ENCODE results near the gene DELE1. TPM values are rescaled to one million over a fixed set of nuclear protein-coding genes. Genes with fewer than 3 reads are reported as not detected.
A peak's percentile ranks its signal among the peaks of the same experiment; 100 is the strongest.
"Not testable (repeated sequence)": the region's sequence is repeated elsewhere in the genome, so short reads cannot be mapped to it uniquely, and the experiment has no call there.

The DELE1 gene
- total RNA-seq, 4 donors from 2014 or later, result 76.0 to 144 (median 96.0) TPM

GRCh38 chr5:141920771-141921170 is 2.9 kb upstream of the DELE1 start:
- H3K27me3 ChIP-seq, result no peaks in the 10 kb centered on the region
- H3K27ac ChIP-seq, result no peak overlapping the region
- H3K4me3 ChIP-seq, result no peak overlapping the region
- TF ChIP-seq CTCF (IDR thresholded peaks at IDR 0.05) (no peak), POLR2A (IDR thresholded peaks at IDR 0.05) (no peak)
- no peaks in the 10 kb centered on the region for H3K9me3 ChIP-seq
- peaks cover 0 to 14% (median 7%) of the 10 kb centered on the region in 4 donors for H3K4me1 ChIP-seq
- peaks cover 0 to 8% (median 0%) of the 10 kb centered on the region in 3 donors for H3K36me3 ChIP-seq
- no peak for DNase-seq

- H3K27me3 ChIP-seq, DNase-seq, H3K9me3 ChIP-seq: not testable (repeated sequence)
- peak overlapping the region; percentile 60 to 84 (median 75) for H3K4me3 ChIP-seq
- H3K4me1 ChIP-seq, result peaks cover 0 to 14% (median 7%) of the 10 kb centered on the region in 4 donors
- H3K36me3 ChIP-seq, result peaks cover 0 to 29% (median 0%) of the 10 kb centered on the region in 3 donors
- peak overlapping the region; percentile 89 to 97 (median 96) for H3K27ac ChIP-seq
Measured at GRCh38 chr5:141922827-141923447, 734 bp upstream of the DELE1 start.

GRCh38 chr5:141926434-141926833 is 2.8 kb downstream of the DELE1 start:
- no peak overlapping the region for H3K4me3 ChIP-seq
- DNase-seq, result no peak
- H3K9me3 ChIP-seq, result no peaks in the 10 kb centered on the region
- H3K27ac ChIP-seq, result no peak overlapping the region
- no peaks in the 10 kb centered on the region for H3K27me3 ChIP-seq
- H3K4me1 ChIP-seq, result peaks cover 0 to 14% (median 7%) of the 10 kb centered on the region in 4 donors
- TF ChIP-seq POLR2A (IDR thresholded peaks at IDR 0.05) (no peak), CTCF (IDR thresholded peaks at IDR 0.05) (no peak)
- H3K36me3 ChIP-seq, result peaks cover 2 to 64% (median 3%) of the 10 kb centered on the region in 3 donors

GRCh38 chr5:141928051-141928450 is 4.4 kb downstream of the DELE1 start:
- TF ChIP-seq CTCF (IDR thresholded peaks at IDR 0.05) (no peak), POLR2A (IDR thresholded peaks at IDR 0.05) (no peak)
- H3K27ac ChIP-seq, result no peak overlapping the region
- H3K27me3 ChIP-seq, result no peaks in the 10 kb centered on the region
- no peaks in the 10 kb centered on the region for H3K9me3 ChIP-seq
- peaks cover 0 to 8% (median 6%) of the 10 kb centered on the region in 4 donors for H3K4me1 ChIP-seq
- DNase-seq, result no peak
- peaks cover 2 to 78% (median 3%) of the 10 kb centered on the region in 3 donors for H3K36me3 ChIP-seq
- no peak overlapping the region for H3K4me3 ChIP-seq

- H3K36me3 ChIP-seq, result peaks cover 2 to 93% (median 3%) of the 10 kb centered on the region in 3 donors
- peaks cover 0 to 3% (median 1%) of the 10 kb centered on the region in 4 donors for H3K4me1 ChIP-seq
- TF ChIP-seq POLR2A (IDR thresholded peaks at IDR 0.05), result no peak
- no peaks in the 10 kb centered on the region for H3K27me3 ChIP-seq
- H3K9me3 ChIP-seq, result no peaks in the 10 kb centered on the region
- no peak for DNase-seq
- H3K27ac ChIP-seq, result no peak overlapping the region
- no peak overlapping the region for H3K4me3 ChIP-seq
Measured at GRCh38 chr5:141929398-141930058, 5.9 kb downstream of the DELE1 start.

- H3K4me3 ChIP-seq, result no peak overlapping the region
- H3K4me1 ChIP-seq, result no peaks in the 10 kb centered on the region
- no peaks in the 10 kb centered on the region for H3K27me3 ChIP-seq
- no peak for DNase-seq
- H3K36me3 ChIP-seq, result peaks cover 2 to 98% (median 3%) of the 10 kb centered on the region in 3 donors
- no peaks in the 10 kb centered on the region for H3K9me3 ChIP-seq
- H3K27ac ChIP-seq, result no peak overlapping the region
- TF ChIP-seq CTCF (IDR thresholded peaks at IDR 0.05) (no peak), POLR2A (IDR thresholded peaks at IDR 0.05) (no peak)
Measured at GRCh38 chr5:141931694-141932093, 8.0 kb downstream of the DELE1 start.
